HG03045 (cell line): ENCODE results near the gene TREH.
"Not testable (repeated sequence)": the region's sequence is repeated elsewhere in the genome, so short reads cannot be mapped to it uniquely, and the experiment has no call there.

ENCODE experiments used
- ATAC-seq: cut with Tn5 transposase; IDR thresholded peaks from one replicate; pipeline ENCODE4 v1.9.1; 2021; ENCODE audit warnings: mild to moderate bottlenecking, moderate library complexity; ENCODE audit not compliant: unreplicated experiment

Gene TREH

GRCh38 chr11:118615282-118615975, 64.0 kb downstream of the TREH start:
- no peak for ATAC-seq

- no peak for ATAC-seq
These were observed 64.9 kb downstream of the TREH start for GRCh38 chr11:118614511-118614910.

- ATAC-seq = no peak
These were observed 67.1 kb downstream of the TREH start for GRCh38 chr11:118612378-118612777.

GRCh38 chr11:118611433-118611795, 68.0 kb downstream of the TREH start:
- ATAC-seq = not testable (repeated sequence)

GRCh38 chr11:118610773-118611432, 68.5 kb downstream of the TREH start:
- ATAC-seq = peak; percentile 54

GRCh38 chr11:118610225-118610772, 69.2 kb downstream of the TREH start:
- ATAC-seq = no peak

- ATAC-seq = no peak
These were observed 69.8 kb downstream of the TREH start for GRCh38 chr11:118609380-118610224.

GRCh38 chr11:118608360-118609227, 70.9 kb downstream of the TREH start:
- no peak for ATAC-seq

- ATAC-seq = no peak
These were observed 71.8 kb downstream of the TREH start, which contains the start of gene PHLDB1 for GRCh38 chr11:118607401-118608359. PHLDB1 (plus strand) TSS chr11:118607615; CDS start chr11:118613837, 6,222 bp downstream.
